Measurements from ENCODE around the gene ARL14EP. TPM values are rescaled to one million over a fixed set of nuclear protein-coding genes. Genes with fewer than 3 reads are reported as not detected.

Gene ARL14EP
- total RNA-seq, 1 experiment from 2014 or later = 15.3 TPM

DNA sequence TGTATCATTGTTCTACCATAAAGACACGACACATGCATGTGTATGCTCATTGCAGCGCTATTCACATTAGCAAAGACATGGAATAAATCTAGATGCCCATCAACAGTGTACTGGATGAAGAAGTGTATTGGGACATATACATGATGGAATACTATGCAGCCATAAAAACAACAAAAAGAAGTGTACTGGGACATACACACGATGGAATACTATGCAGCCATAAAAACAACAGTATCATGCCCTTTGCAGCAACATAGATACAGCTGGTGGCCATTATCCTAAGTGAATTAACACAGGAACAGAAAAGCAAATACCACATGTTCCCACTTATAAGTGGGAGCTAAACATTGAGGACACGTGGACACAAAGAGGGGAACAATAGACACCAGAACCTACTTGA lies 22.7 kb downstream of the ARL14EP start:
- CTCF ChIA-PET = interaction anchor here (2.8 kb wide), 1 partner anchor 568 kb away, joined by 11 read pairs; no protein-coding TSS in a partner anchor
- POLR2A ChIA-PET = interaction anchor here (0.6 kb wide), 1 partner anchor 1441 kb away, joined by 4 read pairs; no protein-coding TSS in a partner anchor

DNA sequence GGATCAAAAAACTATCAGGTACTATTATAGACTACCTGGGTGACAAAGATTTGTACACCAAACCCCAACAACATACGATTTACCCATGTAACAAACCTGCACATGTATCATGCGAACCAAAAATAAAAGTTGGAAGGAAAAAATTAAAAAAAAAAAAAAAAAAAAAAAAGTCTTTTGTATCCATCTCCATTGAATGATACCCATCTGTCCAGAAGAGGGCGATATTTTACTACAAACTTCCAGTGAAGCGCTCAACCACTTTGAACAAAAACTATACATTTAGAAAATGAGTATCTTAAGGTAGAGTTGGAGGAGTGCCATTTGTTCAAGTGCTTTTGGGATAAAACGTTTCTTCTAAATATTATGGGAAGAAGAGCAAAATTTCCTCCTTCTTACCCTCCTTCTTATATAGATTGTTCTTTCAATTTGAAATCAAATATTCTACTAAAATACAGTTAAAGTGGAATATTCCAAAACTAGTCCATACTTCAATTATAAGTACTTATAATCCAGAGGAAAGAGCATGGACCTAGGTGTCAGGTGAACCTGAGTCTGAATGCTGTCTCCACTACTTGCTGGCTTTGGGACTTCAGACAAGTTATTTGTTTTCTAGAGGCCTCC lies 23.3 kb downstream of the ARL14EP start:
- ChIA-PET CTCF (no interaction called here), POLR2A (interaction anchor here (0.6 kb wide), 1 partner anchor 1442 kb away, joined by 4 read pairs; no protein-coding TSS in a partner anchor)
- no peak for TF ChIP-seq ZBTB21 (CRISPR knock-in tag; IDR thresholded peaks at IDR 0.05; ENCODE audit: borderline replicate concordance)
- TF ChIP-seq CTCF (IDR thresholded peaks at IDR 0.05) = 0 out of 2 replicates have a peak, but pooled peaks have one; percentile 13
- H3K27ac Mint-ChIP-seq = no peak overlapping the region
- no peaks in the 10 kb centered on the region for H3K4me1 Mint-ChIP-seq
- no peaks in the 10 kb centered on the region for H3K36me3 Mint-ChIP-seq
- ATAC-seq = 0 out of 2 replicates have a peak, but pooled peaks have one; percentile 50
- H3K9me3 Mint-ChIP-seq = peaks cover 6% of the 10 kb centered on the region
- no peak overlapping the region for H3K4me3 Mint-ChIP-seq
- H3K27me3 Mint-ChIP-seq (ENCODE audit: low read depth) = no peaks in the 10 kb centered on the region
- no peak for DNase-seq (ENCODE audit: low spot score)

More for the DNA sequence above, 22.7 kb downstream of the ARL14EP start:
- H3K4me3 Mint-ChIP-seq = no peak overlapping the region
- TF ChIP-seq, protein P1, sequence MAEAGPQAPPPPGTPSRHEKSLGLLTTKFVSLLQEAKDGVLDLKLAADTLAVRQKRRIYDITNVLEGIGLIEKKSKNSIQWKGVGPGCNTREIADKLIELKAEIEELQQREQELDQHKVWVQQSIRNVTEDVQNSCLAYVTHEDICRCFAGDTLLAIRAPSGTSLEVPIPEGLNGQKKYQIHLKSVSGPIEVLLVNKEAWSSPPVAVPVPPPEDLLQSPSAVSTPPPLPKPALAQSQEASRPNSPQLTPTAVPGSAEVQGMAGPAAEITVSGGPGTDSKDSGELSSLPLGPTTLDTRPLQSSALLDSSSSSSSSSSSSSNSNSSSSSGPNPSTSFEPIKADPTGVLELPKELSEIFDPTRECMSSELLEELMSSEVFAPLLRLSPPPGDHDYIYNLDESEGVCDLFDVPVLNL (CRISPR knock-in tag; IDR thresholded peaks at IDR 0.05; ENCODE audit: borderline replicate concordance, low read depth) = no peak
- no peak for TF ChIP-seq ZBTB21 (CRISPR knock-in tag; IDR thresholded peaks at IDR 0.05; ENCODE audit: borderline replicate concordance)
- no peak for TF ChIP-seq FOXK1 (CRISPR knock-in tag; IDR thresholded peaks at IDR 0.05)
- TF ChIP-seq ZNF219 (CRISPR knock-in tag; IDR thresholded peaks at IDR 0.05; ENCODE audit: borderline replicate concordance) = no peak
- TF ChIP-seq ZSCAN18 (CRISPR knock-in tag; IDR thresholded peaks at IDR 0.05) = no peak
- DNase-seq (ENCODE audit: low spot score) (no peak), ATAC-seq (no peak)
- H3K36me3 Mint-ChIP-seq = no peaks in the 10 kb centered on the region
- no peak overlapping the region for H3K27ac Mint-ChIP-seq
- H3K27me3 Mint-ChIP-seq (ENCODE audit: low read depth) = no peaks in the 10 kb centered on the region
- peaks cover 6% of the 10 kb centered on the region for H3K9me3 Mint-ChIP-seq
- no peaks in the 10 kb centered on the region for H3K4me1 Mint-ChIP-seq

DNA sequence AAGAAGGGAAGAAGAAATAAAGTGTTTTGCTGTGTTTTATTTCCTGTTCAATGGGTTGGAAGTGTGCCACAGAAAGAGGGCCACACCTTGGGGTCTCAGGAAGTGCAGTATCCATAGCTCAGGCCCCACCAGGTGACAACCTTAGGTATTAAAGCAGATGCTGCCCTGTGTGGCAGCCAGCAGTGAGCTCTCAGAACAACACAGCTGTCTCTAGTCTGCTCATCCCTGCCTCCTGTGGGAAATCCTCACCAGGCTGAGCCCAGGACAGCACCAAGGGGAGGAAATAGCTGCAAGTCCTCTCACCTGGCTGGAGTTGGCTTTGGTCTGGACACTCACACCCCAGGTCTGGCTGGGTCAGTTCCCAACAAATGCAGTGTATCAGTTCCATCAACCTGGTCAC lies 25.1 kb downstream of the ARL14EP start:
- ATAC-seq = peak; percentile 80
- CTCF ChIA-PET = interaction anchor here (1.0 to 2.0 kb wide), 3 partner anchors 243 to 566 kb away, joined by 3 to 20 read pairs (median 3); no protein-coding TSS in a partner anchor
- H3K27ac Mint-ChIP-seq = no peak overlapping the region
- TF ChIP-seq E2F1 (CRISPR knock-in tag; IDR thresholded peaks at IDR 0.05) (no peak), ATF3 (CRISPR knock-in tag; conservative IDR thresholded peaks at IDR 0.05) (no peak), IRF1 (CRISPR knock-in tag; IDR thresholded peaks at IDR 0.05) (no peak), ZNF671 (CRISPR knock-in tag; IDR thresholded peaks at IDR 0.05) (no peak)
- TF ChIP-seq, protein P2, sequence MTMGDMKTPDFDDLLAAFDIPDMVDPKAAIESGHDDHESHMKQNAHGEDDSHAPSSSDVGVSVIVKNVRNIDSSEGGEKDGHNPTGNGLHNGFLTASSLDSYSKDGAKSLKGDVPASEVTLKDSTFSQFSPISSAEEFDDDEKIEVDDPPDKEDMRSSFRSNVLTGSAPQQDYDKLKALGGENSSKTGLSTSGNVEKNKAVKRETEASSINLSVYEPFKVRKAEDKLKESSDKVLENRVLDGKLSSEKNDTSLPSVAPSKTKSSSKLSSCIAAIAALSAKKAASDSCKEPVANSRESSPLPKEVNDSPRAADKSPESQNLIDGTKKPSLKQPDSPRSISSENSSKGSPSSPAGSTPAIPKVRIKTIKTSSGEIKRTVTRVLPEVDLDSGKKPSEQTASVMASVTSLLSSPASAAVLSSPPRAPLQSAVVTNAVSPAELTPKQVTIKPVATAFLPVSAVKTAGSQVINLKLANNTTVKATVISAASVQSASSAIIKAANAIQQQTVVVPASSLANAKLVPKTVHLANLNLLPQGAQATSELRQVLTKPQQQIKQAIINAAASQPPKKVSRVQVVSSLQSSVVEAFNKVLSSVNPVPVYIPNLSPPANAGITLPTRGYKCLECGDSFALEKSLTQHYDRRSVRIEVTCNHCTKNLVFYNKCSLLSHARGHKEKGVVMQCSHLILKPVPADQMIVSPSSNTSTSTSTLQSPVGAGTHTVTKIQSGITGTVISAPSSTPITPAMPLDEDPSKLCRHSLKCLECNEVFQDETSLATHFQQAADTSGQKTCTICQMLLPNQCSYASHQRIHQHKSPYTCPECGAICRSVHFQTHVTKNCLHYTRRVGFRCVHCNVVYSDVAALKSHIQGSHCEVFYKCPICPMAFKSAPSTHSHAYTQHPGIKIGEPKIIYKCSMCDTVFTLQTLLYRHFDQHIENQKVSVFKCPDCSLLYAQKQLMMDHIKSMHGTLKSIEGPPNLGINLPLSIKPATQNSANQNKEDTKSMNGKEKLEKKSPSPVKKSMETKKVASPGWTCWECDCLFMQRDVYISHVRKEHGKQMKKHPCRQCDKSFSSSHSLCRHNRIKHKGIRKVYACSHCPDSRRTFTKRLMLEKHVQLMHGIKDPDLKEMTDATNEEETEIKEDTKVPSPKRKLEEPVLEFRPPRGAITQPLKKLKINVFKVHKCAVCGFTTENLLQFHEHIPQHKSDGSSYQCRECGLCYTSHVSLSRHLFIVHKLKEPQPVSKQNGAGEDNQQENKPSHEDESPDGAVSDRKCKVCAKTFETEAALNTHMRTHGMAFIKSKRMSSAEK (CRISPR knock-in tag; IDR thresholded peaks at IDR 0.05; ENCODE audit: borderline replicate concordance) = no peak
- TF ChIP-seq, protein P3, sequence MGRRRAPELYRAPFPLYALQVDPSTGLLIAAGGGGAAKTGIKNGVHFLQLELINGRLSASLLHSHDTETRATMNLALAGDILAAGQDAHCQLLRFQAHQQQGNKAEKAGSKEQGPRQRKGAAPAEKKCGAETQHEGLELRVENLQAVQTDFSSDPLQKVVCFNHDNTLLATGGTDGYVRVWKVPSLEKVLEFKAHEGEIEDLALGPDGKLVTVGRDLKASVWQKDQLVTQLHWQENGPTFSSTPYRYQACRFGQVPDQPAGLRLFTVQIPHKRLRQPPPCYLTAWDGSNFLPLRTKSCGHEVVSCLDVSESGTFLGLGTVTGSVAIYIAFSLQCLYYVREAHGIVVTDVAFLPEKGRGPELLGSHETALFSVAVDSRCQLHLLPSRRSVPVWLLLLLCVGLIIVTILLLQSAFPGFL (CRISPR knock-in tag; IDR thresholded peaks at IDR 0.05; ENCODE audit: borderline replicate concordance) = no peak
- TF ChIP-seq, protein P4, sequence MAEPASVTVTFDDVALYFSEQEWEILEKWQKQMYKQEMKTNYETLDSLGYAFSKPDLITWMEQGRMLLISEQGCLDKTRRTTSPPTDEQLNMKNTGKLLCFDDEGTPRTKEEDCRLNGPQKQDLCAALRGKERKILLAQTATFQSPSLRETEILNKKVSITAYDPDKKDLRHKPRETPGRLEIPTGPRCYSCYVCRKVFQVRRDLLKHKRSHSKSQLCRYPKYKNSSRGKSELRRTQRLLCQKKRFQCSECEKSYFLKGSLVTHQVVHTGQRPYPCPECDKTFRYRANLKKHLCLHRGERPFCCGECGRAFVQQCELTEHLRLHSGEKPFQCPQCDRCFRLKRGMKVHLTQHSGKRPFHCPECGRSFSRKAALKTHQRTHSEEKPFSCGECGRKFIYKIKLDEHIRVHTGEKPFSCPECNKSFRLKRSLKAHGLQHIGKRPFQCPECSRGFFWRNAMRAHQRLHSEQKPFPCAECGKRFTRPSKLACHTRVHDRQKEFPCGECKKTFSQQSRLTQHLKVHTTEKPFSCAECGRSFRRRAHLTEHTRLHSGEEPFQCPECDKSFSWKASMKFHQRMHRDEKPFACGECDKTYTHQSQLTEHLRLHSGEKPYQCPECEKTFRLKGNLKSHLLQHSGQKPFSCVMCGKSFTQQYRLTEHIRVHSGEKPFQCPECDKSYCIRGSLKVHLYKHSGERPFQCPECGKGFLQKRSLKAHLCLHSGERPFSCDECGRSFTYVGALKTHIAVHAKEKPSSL (CRISPR knock-in tag; conservative IDR thresholded peaks at IDR 0.05) = no peak

More for the DNA sequence above, 25.1 kb downstream of the ARL14EP start:
- Mint-ChIP-seq H3K27me3 (ENCODE audit: low read depth) (no peaks in the 10 kb centered on the region), H3K36me3 (no peaks in the 10 kb centered on the region), H3K9me3 (peaks cover 6% of the 10 kb centered on the region), H3K4me1 (peaks cover 9% of the 10 kb centered on the region), H3K4me3 (no peak overlapping the region)
- POLR2A ChIA-PET = no interaction called here
- DNase-seq (ENCODE audit: low spot score) = peak; percentile 13

Data from WTC11 (cell line).